EL (cell line): ENCODE data around the gene SRCIN1.
A peak's percentile ranks its signal among the peaks of the same experiment; 100 is the strongest.
"Not testable (repeated sequence)": the region's sequence is repeated elsewhere in the genome, so short reads cannot be mapped to it uniquely, and the experiment has no call there.

Source experiments
- DNase-seq: peaks from one replicate; pipeline ENCODE4 v3.0.0-alpha.2; 2016

SRCIN1 gene

GRCh38 chr17:38605841-38606645, at the start of gene SRCIN1:
Gene SRCIN1, minus strand, starts transcription at chr17:38605952. Its CDS starts 247 bp downstream, at chr17:38605705.
- peak; percentile 46 for DNase-seq

- DNase-seq = no peak
Measured at GRCh38 chr17:38654411-38655398, 49.0 kb upstream of the SRCIN1 start.

GRCh38 chr17:38653679-38654078, 47.9 kb upstream of the SRCIN1 start:
- DNase-seq = no peak

- DNase-seq = no peak
Measured at GRCh38 chr17:38653230-38653629, 47.5 kb upstream of the SRCIN1 start.

- DNase-seq = not testable (repeated sequence)
Measured at GRCh38 chr17:38650653-38651173, 45.0 kb upstream of the SRCIN1 start.

GRCh38 chr17:38637951-38638350, 32.2 kb upstream of the SRCIN1 start:
- DNase-seq = no peak

GRCh38 chr17:38636054-38636453, 30.3 kb upstream of the SRCIN1 start:
- DNase-seq = no peak

GRCh38 chr17:38632334-38632733, 26.6 kb upstream of the SRCIN1 start:
- DNase-seq = no peak

GRCh38 chr17:38628441-38628840, 22.7 kb upstream of the SRCIN1 start:
- no peak for DNase-seq

- no peak for DNase-seq
Measured at GRCh38 chr17:38627957-38628356, 22.2 kb upstream of the SRCIN1 start.

- DNase-seq = not testable (repeated sequence)
Measured at GRCh38 chr17:38626606-38627226, 21.0 kb upstream of the SRCIN1 start.

GRCh38 chr17:38625482-38625881, 19.7 kb upstream of the SRCIN1 start:
- no peak for DNase-seq

- not testable (repeated sequence) for DNase-seq
Measured at GRCh38 chr17:38624782-38625355, 19.1 kb upstream of the SRCIN1 start.

- DNase-seq = no peak
Measured at GRCh38 chr17:38621538-38621937, 15.8 kb upstream of the SRCIN1 start.

GRCh38 chr17:38620551-38621277, 15.0 kb upstream of the SRCIN1 start:
- no peak for DNase-seq

GRCh38 chr17:38619937-38620550, 14.3 kb upstream of the SRCIN1 start:
- DNase-seq = no peak

GRCh38 chr17:38619451-38619795, 13.7 kb upstream of the SRCIN1 start:
- no peak for DNase-seq

- no peak for DNase-seq
Measured at GRCh38 chr17:38617967-38618760, 12.4 kb upstream of the SRCIN1 start.

- DNase-seq = no peak
Measured at GRCh38 chr17:38617074-38617860, 11.5 kb upstream of the SRCIN1 start.

- no peak for DNase-seq
Measured at GRCh38 chr17:38616361-38616760, 10.6 kb upstream of the SRCIN1 start.
